GM12878 (cell line): Measurements from ENCODE around the gene SPATA24. TPM values are rescaled to one million over a fixed set of nuclear protein-coding genes. Genes with fewer than 3 reads are reported as not detected.

Source experiments
- BMI1 ChIP-seq: fragments of 450-650 bp; IDR thresholded peaks from 2 replicates; pipeline ENCODE4 v1.6.1; 2016; ENCODE audit warnings: mild to moderate bottlenecking, moderate library complexity, borderline replicate concordance
- BRCA1 ChIP-seq: IDR thresholded peaks from 2 replicates; pipeline ENCODE4 v1.6.1; 2011; ENCODE audit warnings: low read depth, low read length, improper control_type of control experiment
- CHD1 ChIP-seq: IDR thresholded peaks from 2 replicates; pipeline ENCODE4 v1.6.1; 2012; ENCODE audit warnings: low read depth, low read length, improper control_type of control experiment
- CHD2 ChIP-seq: IDR thresholded peaks from 2 replicates; pipeline ENCODE4 v1.6.1; 2011; ENCODE audit warnings: low read depth, low read length, improper control_type of control experiment, borderline replicate concordance
- HCFC1 ChIP-seq: fragments of 150-350 bp; IDR thresholded peaks from 2 replicates; pipeline ENCODE4 v1.6.1; 2014; ENCODE audit warnings: low read length
- HDAC2 ChIP-seq: fragments of 200-600 bp; sonication (generic); IDR thresholded peaks from 2 replicates; pipeline ENCODE4 v1.6.1; 2017
- IRF3 ChIP-seq: fragments of 450-650 bp; IDR thresholded peaks from 2 replicates; pipeline ENCODE4 v1.6.1; 2014; ENCODE audit warnings: mild to moderate bottlenecking
- JUND ChIP-seq: IDR thresholded peaks from 2 replicates; pipeline ENCODE4 v1.6.1; 2012; ENCODE audit warnings: low read depth, mild to moderate bottlenecking, low read length, improper control_type of control experiment, moderate library complexity
- LARP7 ChIP-seq: fragments of 450-650 bp; IDR thresholded peaks from 2 replicates; pipeline ENCODE4 v1.6.1; 2017; ENCODE audit warnings: mild to moderate bottlenecking
- MTA2 ChIP-seq: fragments of 450-650 bp; IDR thresholded peaks from 2 replicates; pipeline ENCODE4 v1.6.1; 2016; ENCODE audit warnings: low read depth, mild to moderate bottlenecking, moderate library complexity
- NRF1 ChIP-seq: conservative IDR thresholded peaks from 2 replicates; pipeline ENCODE4 v1.6.1; 2011; ENCODE audit warnings: mild to moderate bottlenecking, low read depth, low read length, improper control_type of control experiment
- PBX3 ChIP-seq: IDR thresholded peaks from 2 replicates; pipeline ENCODE4 v1.6.1; 2011; ENCODE audit warnings: mild to moderate bottlenecking, low read depth, low read length, moderate library complexity; ENCODE audit not compliant: insufficient replicate concordance
- POLR2AphosphoS5 ChIP-seq: IDR thresholded peaks from 2 replicates; pipeline ENCODE4 v1.6.1; 2011; ENCODE audit warnings: mild to moderate bottlenecking, low read length, inconsistent platforms
- RAD21 ChIP-seq: IDR thresholded peaks from 2 replicates; pipeline ENCODE4 v1.6.1; 2011; ENCODE audit warnings: mild to moderate bottlenecking, low read depth, low read length, moderate library complexity; ENCODE audit not compliant: insufficient read depth
- RAD51 ChIP-seq: fragments of 450-650 bp; IDR thresholded peaks from 2 replicates; pipeline ENCODE4 v1.6.1; 2016; ENCODE audit warnings: moderate library complexity, mild to moderate bottlenecking, inconsistent platforms
- RBBP5 ChIP-seq: fragments of 200-600 bp; sonication (generic); conservative IDR thresholded peaks from 2 replicates; pipeline ENCODE4 v1.6.1; 2016
- RCOR1 ChIP-seq: conservative IDR thresholded peaks from 2 replicates; pipeline ENCODE4 v1.6.1; 2012; ENCODE audit warnings: low read depth, low read length, improper control_type of control experiment
- ZNF274 ChIP-seq: IDR thresholded peaks from one replicate; pipeline ENCODE4 v1.8.0; 2011; ENCODE audit not compliant: insufficient read length, insufficient read depth
- ZSCAN29 ChIP-seq: fragments of 450-650 bp; IDR thresholded peaks from 2 replicates; pipeline ENCODE4 v1.6.1; 2017; ENCODE audit warnings: mild to moderate bottlenecking, moderate library complexity
- polyA plus RNA-seq, 11 experiments: library from polyadenylated mRNA; depleted of rRNA in 4 of 11; unstranded in 6 of 11; stranded (reverse) in 5 of 11; fragments of >200 nt; fragmentation: Nextera tagmentation in 4 of 11; fragmentation: Illumina TruSeq in 1 of 11; extraction: Ambion mirVana in 4 of 11; extraction: Trizol in 1 of 11; gene quantifications; 1 replicate in 1 of 11; 2 replicates in 10 of 11; pipeline versions ENCODE4 v1.2.1 to v1.2.3, GENCODE V29; 2011 to 2016; ENCODE audit warnings: inconsistent platforms in 2 of 11, missing spikeins in 2 of 11, low read depth in 1 of 11
- total RNA-seq, 4 experiments: library from RNA; depleted of rRNA in 3 of 4; stranded (reverse); fragments of >200 nt in 3 of 4; fragmentation: Illumina TruSeq in 1 of 4; extraction: Trizol in 1 of 4; gene quantifications; 2 replicates each; pipeline versions ENCODE4 v1.2.1 to v1.2.3, GENCODE V29; 2013 to 2021
- TF ChIP-seq, protein P1 (sequence below): fragments of 450-650 bp; IDR thresholded peaks from 2 replicates; pipeline ENCODE4 v1.6.1; 2017; ENCODE audit warnings: antibody characterized with exemption, mild to moderate bottlenecking, moderate library complexity
- TF ChIP-seq, protein P2 (sequence below): fragments of 450-650 bp; IDR thresholded peaks from 2 replicates; pipeline ENCODE4 v1.6.1; 2016; ENCODE audit warnings: mild to moderate bottlenecking

The SPATA24 gene
- total and polyA plus RNA-seq, 10 of the 15 experiments (the other 5 are each of a cell fraction or from before 2014, with no cell fraction given), result 4.1 to 9.8 (median 7.3) TPM

GRCh38 chr5:139388198-139388821 lies 15.6 kb downstream of the SPATA24 start (continued):
- TF ChIP-seq IRF3 (no peak), POLR2AphosphoS5 (peak; percentile 70; the same call in 1 of the 2 replicates), CHD1 (no peak), LARP7 (no peak), RAD21 (no peak), JUND (no peak), HCFC1 (no peak), MTA2 (peak; percentile 32; the same call in 1 of the 2 replicates), BMI1 (no peak), RAD51 (no peak), RCOR1 (no peak), ZSCAN29 (no peak), CHD2 (peak; percentile 88), PBX3 (no peak), HDAC2 (no peak), NRF1 (no peak), ZNF274 (no peak), BRCA1 (no peak), RBBP5 (no peak)
- TF ChIP-seq, protein P1, sequence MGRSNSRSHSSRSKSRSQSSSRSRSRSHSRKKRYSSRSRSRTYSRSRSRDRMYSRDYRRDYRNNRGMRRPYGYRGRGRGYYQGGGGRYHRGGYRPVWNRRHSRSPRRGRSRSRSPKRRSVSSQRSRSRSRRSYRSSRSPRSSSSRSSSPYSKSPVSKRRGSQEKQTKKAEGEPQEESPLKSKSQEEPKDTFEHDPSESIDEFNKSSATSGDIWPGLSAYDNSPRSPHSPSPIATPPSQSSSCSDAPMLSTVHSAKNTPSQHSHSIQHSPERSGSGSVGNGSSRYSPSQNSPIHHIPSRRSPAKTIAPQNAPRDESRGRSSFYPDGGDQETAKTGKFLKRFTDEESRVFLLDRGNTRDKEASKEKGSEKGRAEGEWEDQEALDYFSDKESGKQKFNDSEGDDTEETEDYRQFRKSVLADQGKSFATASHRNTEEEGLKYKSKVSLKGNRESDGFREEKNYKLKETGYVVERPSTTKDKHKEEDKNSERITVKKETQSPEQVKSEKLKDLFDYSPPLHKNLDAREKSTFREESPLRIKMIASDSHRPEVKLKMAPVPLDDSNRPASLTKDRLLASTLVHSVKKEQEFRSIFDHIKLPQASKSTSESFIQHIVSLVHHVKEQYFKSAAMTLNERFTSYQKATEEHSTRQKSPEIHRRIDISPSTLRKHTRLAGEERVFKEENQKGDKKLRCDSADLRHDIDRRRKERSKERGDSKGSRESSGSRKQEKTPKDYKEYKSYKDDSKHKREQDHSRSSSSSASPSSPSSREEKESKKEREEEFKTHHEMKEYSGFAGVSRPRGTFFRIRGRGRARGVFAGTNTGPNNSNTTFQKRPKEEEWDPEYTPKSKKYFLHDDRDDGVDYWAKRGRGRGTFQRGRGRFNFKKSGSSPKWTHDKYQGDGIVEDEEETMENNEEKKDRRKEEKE, result no peak
- TF ChIP-seq, protein P2, sequence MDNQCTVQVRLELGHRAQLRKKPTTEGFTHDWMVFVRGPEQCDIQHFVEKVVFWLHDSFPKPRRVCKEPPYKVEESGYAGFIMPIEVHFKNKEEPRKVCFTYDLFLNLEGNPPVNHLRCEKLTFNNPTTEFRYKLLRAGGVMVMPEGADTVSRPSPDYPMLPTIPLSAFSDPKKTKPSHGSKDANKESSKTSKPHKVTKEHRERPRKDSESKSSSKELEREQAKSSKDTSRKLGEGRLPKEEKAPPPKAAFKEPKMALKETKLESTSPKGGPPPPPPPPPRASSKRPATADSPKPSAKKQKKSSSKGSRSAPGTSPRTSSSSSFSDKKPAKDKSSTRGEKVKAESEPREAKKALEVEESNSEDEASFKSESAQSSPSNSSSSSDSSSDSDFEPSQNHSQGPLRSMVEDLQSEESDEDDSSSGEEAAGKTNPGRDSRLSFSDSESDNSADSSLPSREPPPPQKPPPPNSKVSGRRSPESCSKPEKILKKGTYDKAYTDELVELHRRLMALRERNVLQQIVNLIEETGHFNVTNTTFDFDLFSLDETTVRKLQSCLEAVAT, result no peak
